ENCODE measurements around the gene SARS1.
A peak's percentile ranks its signal among the peaks of the same experiment; 100 is the strongest.
"Not testable (repeated sequence)": the region's sequence is repeated elsewhere in the genome, so short reads cannot be mapped to it uniquely, and the experiment has no call there.

SARS1 gene

DNA sequence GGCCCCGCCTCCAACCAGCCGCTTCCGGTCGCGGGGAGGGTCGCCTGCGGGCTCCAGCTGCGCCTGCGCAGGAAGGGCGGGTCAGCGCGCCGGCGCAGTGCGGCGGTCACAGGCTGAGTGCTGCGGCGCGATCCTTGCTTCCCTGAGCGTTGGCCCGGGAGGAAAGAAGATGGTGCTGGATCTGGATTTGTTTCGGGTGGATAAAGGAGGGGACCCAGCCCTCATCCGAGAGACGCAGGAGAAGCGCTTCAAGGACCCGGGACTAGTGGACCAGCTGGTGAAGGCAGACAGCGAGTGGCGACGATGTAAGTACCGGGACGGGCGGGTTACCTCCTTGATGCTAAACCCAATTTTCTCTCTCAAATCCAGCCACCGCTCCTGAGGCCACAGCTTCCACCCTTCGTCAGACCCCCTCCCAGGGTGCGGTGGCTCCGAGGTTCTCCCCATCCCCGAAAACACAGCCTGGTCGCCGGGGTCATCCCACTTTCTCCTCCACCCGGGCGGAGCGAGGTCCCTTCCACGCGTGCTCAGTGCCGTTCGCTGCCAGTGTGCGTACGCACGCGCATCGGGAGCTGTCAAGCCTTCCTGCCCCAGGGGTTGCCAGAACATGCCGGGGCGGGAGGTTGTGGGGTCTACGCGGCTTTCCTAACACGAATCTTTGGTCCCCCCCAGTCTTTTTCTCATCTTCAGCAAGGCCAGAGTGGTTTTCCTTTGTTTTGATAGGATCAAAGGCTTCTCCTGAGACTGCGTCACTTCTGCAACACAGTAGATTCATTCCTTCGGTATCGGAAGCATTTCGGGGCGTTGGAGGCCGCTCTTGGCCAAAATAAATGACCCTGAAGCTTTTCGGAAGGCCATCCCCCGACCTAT, at the start of gene SARS1:
SARS1 (plus strand) TSS at position 95 of the 870 bp plus-strand sequence; CDS start at position 170, 75 bp downstream.
- DNase-seq (ENCODE audit: low read depth in 2 of 2): peak; percentile 81 to 85

DNA sequence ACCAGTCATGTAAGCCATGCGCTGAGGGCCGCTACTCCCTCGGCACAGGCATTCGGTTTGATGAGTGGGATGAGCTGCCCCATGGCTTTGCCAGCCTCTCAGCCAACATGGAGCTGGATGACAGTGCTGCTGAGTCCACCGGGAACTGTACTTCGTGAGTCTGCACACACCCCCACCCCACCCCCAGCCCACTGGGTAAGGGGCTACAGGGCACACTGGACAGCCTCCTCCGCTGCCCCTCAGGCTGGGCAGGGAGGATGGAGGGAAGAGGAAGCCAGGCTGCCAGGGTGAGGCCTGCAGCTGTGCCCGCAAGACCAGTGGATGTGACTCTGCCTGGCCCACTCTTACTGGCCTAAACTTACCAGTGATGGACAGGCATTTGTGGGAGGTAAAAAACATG, 49.2 kb upstream of the SARS1 start:
- no peak for DNase-seq (ENCODE audit: low read depth in 2 of 2)

DNA sequence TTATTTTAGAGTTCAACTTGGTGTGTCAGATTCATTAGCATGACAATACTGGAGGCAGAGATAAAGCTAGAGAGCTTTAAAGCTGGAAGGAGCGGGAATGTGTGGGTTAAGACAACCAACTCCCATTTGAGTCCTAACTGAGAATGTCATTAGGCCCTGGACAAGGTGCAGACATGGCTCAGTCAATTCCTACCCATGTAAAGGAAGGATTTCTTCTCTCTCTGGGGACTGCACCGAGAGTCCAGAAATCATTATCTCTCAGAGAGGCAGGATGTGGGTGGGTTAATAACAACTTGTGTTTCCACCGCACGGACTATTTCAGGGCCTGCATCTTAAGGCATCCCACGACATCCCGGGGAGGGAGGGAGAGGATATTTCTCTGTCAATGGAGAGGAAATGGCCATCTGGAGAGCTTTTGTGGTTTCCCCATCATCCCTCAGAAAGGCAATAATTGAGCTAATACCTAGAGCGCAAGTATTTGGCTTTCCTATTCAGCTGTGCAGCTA, 46.7 kb upstream of the SARS1 start:
- no peak for DNase-seq (ENCODE audit: low read depth in 2 of 2)

DNA sequence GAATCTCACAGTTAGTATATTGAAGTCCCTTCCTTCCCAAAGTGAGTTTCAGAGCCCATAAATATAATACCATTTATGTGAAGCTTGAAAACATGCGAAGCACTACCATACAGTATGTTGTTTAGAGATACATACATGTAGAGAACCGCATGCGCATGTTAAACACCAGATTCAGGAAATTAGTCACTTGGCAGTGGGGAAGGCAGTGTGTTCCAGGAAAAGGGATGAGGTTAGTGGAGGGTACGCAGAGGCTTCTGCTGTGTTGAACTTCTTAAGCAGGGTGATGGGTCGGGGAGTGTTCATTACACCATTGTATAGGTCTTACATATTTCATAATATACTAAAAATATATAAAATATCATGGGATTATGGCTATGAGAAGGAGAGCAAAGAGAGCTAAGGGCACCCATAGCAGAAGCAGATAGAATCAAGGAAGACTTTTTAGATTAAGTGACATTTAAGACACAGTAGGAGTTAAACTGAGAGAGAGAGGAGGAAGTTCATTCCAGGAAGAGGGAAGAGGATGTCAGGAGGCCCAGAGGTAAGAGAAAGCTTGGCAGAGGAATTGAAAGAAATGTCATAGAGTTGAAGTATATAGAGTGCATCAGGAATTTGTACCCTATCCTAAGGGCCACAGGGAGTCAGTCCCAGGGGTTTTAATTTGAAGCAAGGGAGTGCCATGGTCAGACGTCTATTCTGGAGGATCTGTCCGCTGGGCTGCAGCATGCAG, 43.5 kb upstream of the SARS1 start:
- DNase-seq (ENCODE audit: low read depth in 2 of 2): no peak

DNA sequence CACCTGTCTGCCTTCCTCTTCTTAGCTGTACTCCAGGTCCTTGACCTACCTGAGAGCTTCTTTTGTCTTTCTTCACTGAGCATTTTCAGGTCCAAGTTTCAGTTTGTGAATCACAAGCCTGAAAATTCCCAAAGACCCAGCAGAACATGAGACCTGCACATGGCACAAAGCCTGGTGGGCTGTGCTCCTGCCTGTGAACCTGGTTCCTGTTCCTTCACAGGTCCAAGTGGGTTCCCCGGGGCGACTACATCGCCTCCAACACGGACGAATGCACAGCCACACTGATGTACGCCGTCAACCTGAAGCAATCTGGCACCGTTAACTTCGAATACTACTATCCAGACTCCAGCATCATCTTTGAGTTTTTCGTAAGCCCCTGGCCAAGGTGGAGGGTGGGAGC, 42.1 kb upstream of the SARS1 start:
- no peak for DNase-seq (ENCODE audit: low read depth in 2 of 2)

DNA sequence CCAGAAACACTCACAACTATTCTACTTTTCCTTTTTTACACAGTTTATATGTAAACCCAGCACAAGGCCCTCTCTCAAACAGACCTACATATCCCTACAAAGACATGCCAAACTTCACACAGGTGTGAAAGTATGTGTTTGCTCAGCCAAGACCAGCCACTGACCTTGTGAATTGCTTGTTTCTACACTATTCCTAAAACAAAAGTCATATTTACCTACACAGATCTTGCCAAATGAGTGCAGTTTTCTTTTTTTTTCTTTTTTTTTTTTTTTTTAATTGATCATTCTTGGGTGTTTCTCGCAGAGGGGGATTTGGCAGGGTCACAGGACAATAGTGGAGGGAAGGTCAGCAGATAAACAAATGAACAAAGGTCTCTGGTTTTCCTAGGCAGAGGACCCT, 37.4 kb upstream of the SARS1 start:
- not testable (repeated sequence) for DNase-seq (ENCODE audit: low read depth in 2 of 2)

- not testable (repeated sequence) for DNase-seq (ENCODE audit: low read depth in 2 of 2)
These were observed 33.0 kb upstream of the SARS1 start for GRCh38 chr1:109180715-109181084.

GRCh38 chr1:109181085-109181806, 32.5 kb upstream of the SARS1 start:
- no peak for DNase-seq (ENCODE audit: low read depth in 2 of 2)

- no peak for DNase-seq (ENCODE audit: low read depth in 2 of 2)
These were observed 31.9 kb upstream of the SARS1 start for GRCh38 chr1:109181807-109182163.

- no peak for DNase-seq (ENCODE audit: low read depth in 2 of 2)
These were observed 30.5 kb upstream of the SARS1 start for GRCh38 chr1:109183058-109183738.

- no peak for DNase-seq (ENCODE audit: low read depth in 2 of 2)
These were observed 29.0 kb upstream of the SARS1 start for GRCh38 chr1:109184687-109185086.

GRCh38 chr1:109185357-109185756, 28.4 kb upstream of the SARS1 start:
- DNase-seq (ENCODE audit: low read depth in 2 of 2): no peak

GRCh38 chr1:109185990-109186732, 27.6 kb upstream of the SARS1 start:
- DNase-seq (ENCODE audit: low read depth in 2 of 2): no peak

DNA sequence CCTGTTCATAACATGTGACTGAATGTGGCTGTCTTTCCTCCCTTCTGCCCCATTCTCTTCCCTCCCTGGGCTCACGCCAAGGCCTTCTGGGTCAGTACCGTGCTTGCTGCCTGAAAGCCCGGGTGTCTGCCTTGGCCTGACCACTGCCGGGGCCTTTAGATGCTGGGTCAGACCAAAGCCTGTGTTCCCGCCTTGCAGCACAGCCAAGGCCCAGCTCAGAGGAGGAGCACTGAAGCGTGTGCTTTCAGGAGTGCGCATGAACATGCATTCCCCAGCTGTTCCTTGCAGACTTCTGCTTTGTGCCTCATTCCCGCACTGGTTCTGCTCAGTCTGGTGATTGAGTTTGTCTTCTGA, 27.0 kb upstream of the SARS1 start:
- no peak for DNase-seq (ENCODE audit: low read depth in 2 of 2)

DNA sequence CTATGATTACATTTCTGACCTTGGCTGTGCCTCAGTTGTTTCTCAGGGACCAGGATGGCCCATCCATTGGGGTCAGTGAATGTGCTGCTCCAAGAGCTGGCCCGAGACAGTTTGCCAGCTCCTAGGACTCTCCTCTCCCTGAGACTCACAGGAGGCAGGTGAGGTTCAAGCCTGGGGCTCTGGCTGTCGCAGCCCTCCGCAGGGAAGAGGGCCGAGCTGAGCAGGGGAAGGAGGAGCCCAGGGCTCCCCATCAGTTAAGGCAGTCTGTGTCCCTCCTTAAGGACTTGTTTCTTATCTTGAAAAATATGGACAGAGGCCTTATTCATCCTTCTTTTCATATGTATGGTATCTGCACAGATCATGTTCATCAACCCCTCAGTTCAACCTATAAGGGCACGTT, 26.6 kb upstream of the SARS1 start:
- DNase-seq (ENCODE audit: low read depth in 2 of 2): no peak

DNA sequence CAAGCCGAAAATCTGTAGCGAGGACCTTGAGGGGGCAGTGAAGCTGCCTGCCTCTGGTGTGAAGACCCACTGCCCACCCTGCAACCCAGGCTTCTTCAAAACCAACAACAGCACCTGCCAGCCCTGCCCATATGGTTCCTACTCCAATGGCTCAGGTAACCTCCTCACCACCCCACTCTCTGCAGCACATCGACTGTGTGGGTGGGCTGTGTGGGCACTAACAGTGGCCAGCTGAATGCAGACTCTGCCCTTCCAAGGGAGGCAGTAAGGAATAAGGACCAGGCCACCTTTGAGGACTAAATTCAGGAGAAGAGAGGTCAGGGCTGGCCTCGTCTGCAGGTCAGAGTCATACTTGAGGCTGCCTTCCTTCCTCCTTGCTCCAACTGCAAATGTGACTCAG, 25.5 kb upstream of the SARS1 start:
- no peak for DNase-seq (ENCODE audit: low read depth in 2 of 2)

DNA sequence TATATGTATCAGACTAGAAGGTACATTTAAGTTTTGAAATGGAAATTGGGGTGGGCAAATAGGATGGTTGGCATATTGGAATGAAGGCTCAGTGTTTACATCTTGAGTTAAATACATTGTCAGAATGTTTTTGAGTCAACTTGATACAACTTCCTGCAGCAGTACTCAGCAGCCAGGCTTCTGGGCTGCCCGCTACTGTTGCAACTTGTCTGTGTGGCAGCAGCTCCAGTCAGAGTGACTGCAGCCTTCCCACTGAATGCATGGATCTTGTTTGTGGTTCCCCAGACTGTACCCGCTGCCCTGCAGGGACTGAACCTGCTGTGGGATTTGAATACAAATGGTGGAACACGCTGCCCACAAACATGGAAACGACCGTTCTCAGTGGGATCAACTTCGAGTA, 24.9 kb upstream of the SARS1 start:
- no peak for DNase-seq (ENCODE audit: low read depth in 2 of 2)

DNA sequence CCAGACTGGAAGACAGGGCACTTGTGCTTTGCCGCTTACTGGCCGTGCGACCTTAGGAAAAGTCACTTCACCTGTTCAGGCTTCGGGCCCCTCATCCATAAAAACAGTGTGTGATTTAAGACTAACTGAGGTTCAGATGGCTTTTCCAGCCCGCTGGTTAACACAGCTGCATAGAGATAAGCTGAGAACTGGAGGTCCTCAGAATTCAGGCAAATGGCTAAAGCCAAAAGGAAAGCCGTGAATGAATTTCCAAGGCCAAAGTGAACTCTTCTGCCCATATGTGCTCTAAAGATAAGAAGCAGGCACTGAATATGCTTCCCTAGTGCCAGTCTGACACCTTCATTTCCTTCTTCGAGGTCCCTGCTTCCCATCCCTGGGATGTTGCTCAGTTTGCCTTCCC, 23.5 kb upstream of the SARS1 start:
- DNase-seq (ENCODE audit: low read depth in 2 of 2): no peak

GRCh38 chr1:109191377-109191776, 22.3 kb upstream of the SARS1 start:
- no peak for DNase-seq (ENCODE audit: low read depth in 2 of 2)

- DNase-seq (ENCODE audit: low read depth in 2 of 2): no peak
These were observed 21.8 kb upstream of the SARS1 start for GRCh38 chr1:109191891-109192290.

GRCh38 chr1:109192433-109192832, 21.3 kb upstream of the SARS1 start:
- no peak for DNase-seq (ENCODE audit: low read depth in 2 of 2)

Data from activated CD8-positive, alpha-beta memory T cell treated with anti-CD3 and anti-CD28 coated beads for 4 hours (primary cell).